SJSA1 (cell line): ENCODE data around the gene SOAT1. TPM values are rescaled to one million over a fixed set of nuclear protein-coding genes. Genes with fewer than 3 reads are reported as not detected.

Source experiments
- DNase-seq, 2 experiments: peaks; one replicate each; pipeline ENCODE4 v3.0.0-alpha.2; 2015 to 2020; ENCODE audit warnings: low spot score in 2 of 2, low read depth in 1 of 2
- H3K27ac ChIP-seq: fragments of 250-450 bp; sonication (Bioruptor Pico); 2 replicates; pipeline ENCODE4 v1.5.1; 2020; ENCODE audit warnings: mild to moderate bottlenecking, moderate library complexity
- H3K27me3 ChIP-seq: fragments of 250-450 bp; sonication (Bioruptor Pico); replicated peaks from 2 replicates; pipeline ENCODE4 v1.5.1; 2020; ENCODE audit warnings: mild to moderate bottlenecking, moderate library complexity
- H3K36me3 ChIP-seq: fragments of 250-450 bp; sonication (Bioruptor Pico); 2 replicates; pipeline ENCODE4 v1.5.1; 2020; ENCODE audit warnings: mild to moderate bottlenecking
- H3K4me1 ChIP-seq: fragments of 250-450 bp; sonication (Bioruptor Pico); replicated peaks from 2 replicates; pipeline ENCODE4 v1.6.1; 2021; ENCODE audit warnings: mild to moderate bottlenecking
- H3K4me3 ChIP-seq: fragments of 250-450 bp; sonication (Bioruptor Pico); 2 replicates; pipeline ENCODE4 v1.5.1; 2020; ENCODE audit warnings: mild to moderate bottlenecking
- H3K9me3 ChIP-seq: fragments of 250-450 bp; sonication (Bioruptor Pico); replicated peaks from 2 replicates; pipeline ENCODE4 v1.5.1; 2020; ENCODE audit warnings: mild to moderate bottlenecking
- total RNA-seq: library from RNA; depleted of rRNA; stranded (reverse); fragments of >200 nt; shearing (Covaris generic); gene quantifications from 2 replicates; pipeline ENCODE4 v1.2.3, GENCODE V29; 2014

The SOAT1 gene
- total RNA-seq, 1 experiment from 2014 or later: 25.9 TPM

GRCh38 chr1:179318491-179318890, 24.9 kb downstream of the SOAT1 start:
- Histone ChIP-seq H3K36me3 (peaks cover 29% of the 10 kb centered on the region), H3K27me3 (no peaks in the 10 kb centered on the region), H3K4me1 (no peaks in the 10 kb centered on the region; the same call in 1 of the 2 replicates), H3K9me3 (no peaks in the 10 kb centered on the region), H3K4me3 (no peak overlapping the region), H3K27ac (no peak overlapping the region)
- no peak for DNase-seq

GRCh38 chr1:179321533-179322216, 28.1 kb downstream of the SOAT1 start:
- no peak overlapping the region for H3K27ac ChIP-seq
- H3K27me3 ChIP-seq: no peaks in the 10 kb centered on the region

GRCh38 chr1:179322557-179322956, 29.0 kb downstream of the SOAT1 start:
- Histone ChIP-seq H3K9me3 (no peaks in the 10 kb centered on the region), H3K27ac (no peak overlapping the region), H3K4me1 (no peaks in the 10 kb centered on the region; the same call in 1 of the 2 replicates), H3K36me3 (peaks cover 31% of the 10 kb centered on the region), H3K4me3 (no peak overlapping the region), H3K27me3 (no peaks in the 10 kb centered on the region)
- no peak for DNase-seq

More at GRCh38 chr1:179321533-179322216, 28.1 kb downstream of the SOAT1 start:
- H3K9me3 ChIP-seq: no peaks in the 10 kb centered on the region
- no peak overlapping the region for H3K4me3 ChIP-seq
- peaks cover 30% of the 10 kb centered on the region for H3K36me3 ChIP-seq
- DNase-seq: no peak
- H3K4me1 ChIP-seq: no peaks in the 10 kb centered on the region; the same call in 1 of the 2 replicates

- Histone ChIP-seq H3K4me3 (no peak overlapping the region), H3K27me3 (no peaks in the 10 kb centered on the region), H3K27ac (no peak overlapping the region), H3K9me3 (no peaks in the 10 kb centered on the region), H3K36me3 (peaks cover 34% of the 10 kb centered on the region), H3K4me1 (no peaks in the 10 kb centered on the region; the same call in 1 of the 2 replicates)
- no peak for DNase-seq
Measured at GRCh38 chr1:179323436-179323835, 29.8 kb downstream of the SOAT1 start.

- 0 out of 2 replicates have a peak, but pooled peaks cover 3% of the 10 kb centered on the region for H3K9me3 ChIP-seq
- H3K4me3 ChIP-seq: no peak overlapping the region
- no peak overlapping the region for H3K27ac ChIP-seq
- no peaks in the 10 kb centered on the region for H3K27me3 ChIP-seq
- peaks cover 42% of the 10 kb centered on the region for H3K36me3 ChIP-seq
- no peaks in the 10 kb centered on the region; the same call in 1 of the 2 replicates for H3K4me1 ChIP-seq
- no peak for DNase-seq
Measured at GRCh38 chr1:179325836-179326235, 32.2 kb downstream of the SOAT1 start.

- no peak for DNase-seq
- H3K36me3 ChIP-seq: peaks cover 38% of the 10 kb centered on the region
Measured at GRCh38 chr1:179326746-179327145, 33.1 kb downstream of the SOAT1 start.

GRCh38 chr1:179327196-179327595, 33.6 kb downstream of the SOAT1 start:
- Histone ChIP-seq H3K36me3 (peaks cover 35% of the 10 kb centered on the region), H3K27me3 (no peaks in the 10 kb centered on the region), H3K9me3 (0 out of 2 replicates have a peak, but pooled peaks cover 3% of the 10 kb centered on the region), H3K4me3 (no peak overlapping the region), H3K4me1 (no peaks in the 10 kb centered on the region; the same call in 1 of the 2 replicates), H3K27ac (no peak overlapping the region)
- no peak for DNase-seq

More at GRCh38 chr1:179326746-179327145, 33.1 kb downstream of the SOAT1 start:
- Histone ChIP-seq H3K9me3 (0 out of 2 replicates have a peak, but pooled peaks cover 3% of the 10 kb centered on the region), H3K4me3 (no peak overlapping the region), H3K4me1 (no peaks in the 10 kb centered on the region; the same call in 1 of the 2 replicates), H3K27ac (no peak overlapping the region), H3K27me3 (no peaks in the 10 kb centered on the region)

- 0 out of 2 replicates have a peak, but pooled peaks cover 3% of the 10 kb centered on the region for H3K9me3 ChIP-seq
Measured at GRCh38 chr1:179327679-179328078, 34.1 kb downstream of the SOAT1 start.

GRCh38 chr1:179329862-179330261, 36.3 kb downstream of the SOAT1 start:
- H3K27me3 ChIP-seq: no peaks in the 10 kb centered on the region
- no peaks in the 10 kb centered on the region for H3K4me1 ChIP-seq
- H3K9me3 ChIP-seq: 0 out of 2 replicates have a peak, but pooled peaks cover 3% of the 10 kb centered on the region
- H3K4me3 ChIP-seq: no peak overlapping the region
- H3K27ac ChIP-seq: no peak overlapping the region
- DNase-seq: no peak
- H3K36me3 ChIP-seq: peaks cover 15% of the 10 kb centered on the region

More at GRCh38 chr1:179327679-179328078, 34.1 kb downstream of the SOAT1 start:
- Histone ChIP-seq H3K36me3 (peaks cover 32% of the 10 kb centered on the region), H3K27ac (no peak overlapping the region), H3K4me1 (no peaks in the 10 kb centered on the region; the same call in 1 of the 2 replicates), H3K27me3 (no peaks in the 10 kb centered on the region), H3K4me3 (no peak overlapping the region)
- no peak for DNase-seq

GRCh38 chr1:179334440-179334839, 40.8 kb downstream of the SOAT1 start:
- DNase-seq: no peak

GRCh38 chr1:179337288-179337687, 43.7 kb downstream of the SOAT1 start:
- H3K36me3 ChIP-seq: peaks cover 38% of the 10 kb centered on the region
- H3K4me3 ChIP-seq: no peak overlapping the region
- DNase-seq: no peak
- no peak overlapping the region for H3K27ac ChIP-seq
- H3K27me3 ChIP-seq: no peaks in the 10 kb centered on the region
- no peaks in the 10 kb centered on the region for H3K4me1 ChIP-seq
- no peaks in the 10 kb centered on the region for H3K9me3 ChIP-seq

More at GRCh38 chr1:179334440-179334839, 40.8 kb downstream of the SOAT1 start:
- Histone ChIP-seq H3K36me3 (peaks cover 31% of the 10 kb centered on the region), H3K9me3 (0 out of 2 replicates have a peak, but pooled peaks cover 3% of the 10 kb centered on the region), H3K4me1 (no peaks in the 10 kb centered on the region), H3K27me3 (no peaks in the 10 kb centered on the region), H3K27ac (no peak overlapping the region), H3K4me3 (no peak overlapping the region)

- no peak for DNase-seq
- Histone ChIP-seq H3K36me3 (peaks cover 43% of the 10 kb centered on the region), H3K9me3 (no peaks in the 10 kb centered on the region), H3K4me3 (no peak overlapping the region), H3K27me3 (no peaks in the 10 kb centered on the region), H3K4me1 (no peaks in the 10 kb centered on the region), H3K27ac (no peak overlapping the region)
Measured at GRCh38 chr1:179337942-179338560, 44.5 kb downstream of the SOAT1 start.

GRCh38 chr1:179340918-179341317, 47.3 kb downstream of the SOAT1 start:
- DNase-seq: no peak
- Histone ChIP-seq H3K27me3 (no peaks in the 10 kb centered on the region), H3K4me3 (no peak overlapping the region), H3K27ac (no peak overlapping the region), H3K36me3 (peaks cover 56% of the 10 kb centered on the region), H3K9me3 (no peaks in the 10 kb centered on the region), H3K4me1 (no peaks in the 10 kb centered on the region)

- H3K9me3 ChIP-seq: no peaks in the 10 kb centered on the region
- H3K4me3 ChIP-seq: no peak overlapping the region
- H3K27me3 ChIP-seq: no peaks in the 10 kb centered on the region
- no peaks in the 10 kb centered on the region for H3K4me1 ChIP-seq
- H3K36me3 ChIP-seq: peaks cover 64% of the 10 kb centered on the region
- no peak overlapping the region for H3K27ac ChIP-seq
- DNase-seq: no peak
Measured at GRCh38 chr1:179341943-179342547, 48.4 kb downstream of the SOAT1 start.
